ENCODE measurements around the gene HNRNPH2. TPM values are rescaled to one million over a fixed set of nuclear protein-coding genes. Genes with fewer than 3 reads are reported as not detected.

Gene HNRNPH2
- total and polyA plus RNA-seq, 12 donors = 44.3 to 182 (median 69.9) TPM

GRCh38 chrX:101385026-101385684, 22.9 kb upstream of the HNRNPH2 start:
- intact Hi-C loops (cut with DNase I) = no loop called here
- no peaks in the 10 kb centered on the region for H3K4me1 ChIP-seq (replicated peaks in 1 of 2)
- H3K27me3 ChIP-seq = no peaks in the 10 kb centered on the region
- TF ChIP-seq CTCF (IDR thresholded peaks at IDR 0.05) (no peak), POLR2A (IDR thresholded peaks at IDR 0.05) (no peak)
- H3K9me3 ChIP-seq (replicated peaks in 1 of 3) = no peaks in the 10 kb centered on the region
- WGBS, 4 donors = 66 to 82% (median 75%) methylated on average over 7 of the region's 7 CpGs
- H3K4me3 ChIP-seq = no peak overlapping the region
- H3K36me3 ChIP-seq (replicated peaks in 1 of 2) = no peaks in the 10 kb centered on the region
- no peak for DNase-seq
- no peak overlapping the region for H3K27ac ChIP-seq

GRCh38 chrX:101385795-101386541, 22.1 kb upstream of the HNRNPH2 start, which contains the start of gene BTK:
TSS of gene BTK (minus strand) at chrX:101386191. CDS start at chrX:101375284, 10,907 bp downstream.
- no peaks in the 10 kb centered on the region for H3K9me3 ChIP-seq (replicated peaks in 1 of 3)
- intact Hi-C loops (cut with DNase I) = no loop called here
- DNase-seq = no peak
- peak within 1 kb of the TSS in 1 of 5 donors; percentile 40 for H3K27ac ChIP-seq
- 56 to 75% (median 67%) methylated on average over 7 to 9 of the region's 9 CpGs for WGBS, 4 donors
- H3K4me1 ChIP-seq (replicated peaks in 1 of 2) = no peaks in the 10 kb centered on the region
- H3K36me3 ChIP-seq (replicated peaks in 1 of 2) = no peaks in the 10 kb centered on the region
- H3K27me3 ChIP-seq = no peaks in the 10 kb centered on the region
- no peak for TF ChIP-seq CTCF (IDR thresholded peaks at IDR 0.05)
- TF ChIP-seq POLR2A (IDR thresholded peaks at IDR 0.05) = no peak
- no peak within 1 kb of the TSS for H3K4me3 ChIP-seq

- H3K9me3 ChIP-seq (replicated peaks in 1 of 3) = no peaks in the 10 kb centered on the region
- DNase-seq = no peak
- no peak overlapping the region for H3K4me3 ChIP-seq
- 58 to 92% (median 75%) methylated on average over 3 to 6 of the region's 6 CpGs for WGBS, 4 donors
- H3K27ac ChIP-seq = no peak overlapping the region
- no peaks in the 10 kb centered on the region for H3K27me3 ChIP-seq
- no peaks in the 10 kb centered on the region for H3K36me3 ChIP-seq (replicated peaks in 1 of 2)
- no peaks in the 10 kb centered on the region for H3K4me1 ChIP-seq (replicated peaks in 1 of 2)
- intact Hi-C loops (cut with DNase I) = no loop called here
- TF ChIP-seq POLR2A (IDR thresholded peaks at IDR 0.05) (no peak), CTCF (IDR thresholded peaks at IDR 0.05) (no peak)
Observed at GRCh38 chrX:101386542-101386885, 21.5 kb upstream of the HNRNPH2 start.

DNA sequence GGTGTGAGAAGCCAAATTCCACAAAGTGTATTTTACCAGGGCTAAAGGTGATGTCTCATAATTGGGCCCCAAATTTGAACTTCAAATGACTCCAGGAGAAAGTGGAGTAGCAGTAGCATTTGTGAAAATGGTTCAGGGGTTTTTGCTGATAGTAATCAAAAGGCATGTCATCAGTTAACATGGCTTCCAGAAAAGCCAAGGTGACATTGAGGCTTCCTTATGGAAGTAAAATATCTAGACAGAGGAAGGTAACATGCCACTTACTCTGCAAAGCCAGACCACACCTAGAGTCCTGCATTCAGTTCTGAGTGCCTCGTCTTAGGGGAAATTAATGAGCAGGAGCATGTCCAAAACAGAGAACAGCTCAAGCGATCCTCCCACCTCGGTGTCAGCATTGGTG, 19.4 kb upstream of the HNRNPH2 start:
- WGBS, 4 donors = 69 to 90% (median 81%) methylated on average over 1 to 3 of the region's 3 CpGs

More for the DNA sequence above, 19.4 kb upstream of the HNRNPH2 start:
- Histone ChIP-seq H3K9me3 (replicated peaks in 1 of 3) (no peaks in the 10 kb centered on the region), H3K36me3 (replicated peaks in 1 of 2) (no peaks in the 10 kb centered on the region), H3K27ac (no peak overlapping the region), H3K4me3 (no peak overlapping the region), H3K27me3 (no peaks in the 10 kb centered on the region), H3K4me1 (replicated peaks in 1 of 2) (no peaks in the 10 kb centered on the region)
- TF ChIP-seq CTCF (IDR thresholded peaks at IDR 0.05) (no peak), POLR2A (IDR thresholded peaks at IDR 0.05) (no peak)
- intact Hi-C loops (cut with DNase I) = no loop called here
- DNase-seq = no peak

Data from adrenal gland (tissue), 12 donors.